GM19463 (cell line): ENCODE measurements around the gene BLTP3A.

Experiments used
- ATAC-seq: cut with Tn5 transposase; IDR thresholded peaks from one replicate; pipeline ENCODE4 v1.9.1; 2021; ENCODE audit warnings: mild to moderate bottlenecking, moderate library complexity; ENCODE audit not compliant: unreplicated experiment

The BLTP3A gene

DNA sequence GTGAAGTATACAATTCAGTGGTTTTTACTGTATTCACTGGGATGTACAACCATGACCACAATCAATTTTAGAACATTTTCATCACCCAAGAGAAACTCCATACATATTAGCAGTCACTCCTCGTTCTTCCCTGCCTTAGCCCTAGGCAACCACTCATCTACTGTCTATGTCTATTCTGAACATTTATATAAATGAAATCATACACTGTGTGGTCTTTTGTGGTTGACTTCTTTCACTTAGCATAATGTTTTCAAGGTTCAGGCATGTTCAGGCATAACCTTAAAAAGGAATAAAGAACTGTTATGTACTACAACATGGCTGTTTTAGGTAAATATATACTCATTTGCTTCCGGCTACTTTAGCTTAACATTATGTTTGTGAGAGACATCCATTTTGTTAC lies 37.3 kb downstream of the BLTP3A start:
- no peak for ATAC-seq

DNA sequence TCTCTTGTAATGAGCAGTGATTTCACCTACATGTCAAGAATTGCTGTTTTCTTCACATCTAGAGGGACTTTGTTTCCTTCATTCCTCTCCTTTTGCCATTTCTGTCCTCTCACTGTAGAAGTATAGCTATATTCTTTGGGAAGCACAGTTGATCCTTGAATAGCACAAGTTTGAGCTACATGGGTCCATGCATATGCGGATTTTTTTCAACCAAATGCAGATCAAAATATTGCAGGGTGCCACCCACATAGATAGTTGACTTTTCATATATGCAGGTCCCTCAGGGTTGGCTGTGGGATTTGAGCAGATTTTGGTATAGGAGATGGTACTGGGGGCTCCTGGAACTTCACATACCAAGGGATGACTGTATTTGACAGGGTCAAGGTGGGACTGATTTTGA lies 41.1 kb downstream of the BLTP3A start:
- ATAC-seq = no peak

- ATAC-seq = no peak
These were observed 43.1 kb downstream of the BLTP3A start for GRCh38 chr6:34834789-34835518.

DNA sequence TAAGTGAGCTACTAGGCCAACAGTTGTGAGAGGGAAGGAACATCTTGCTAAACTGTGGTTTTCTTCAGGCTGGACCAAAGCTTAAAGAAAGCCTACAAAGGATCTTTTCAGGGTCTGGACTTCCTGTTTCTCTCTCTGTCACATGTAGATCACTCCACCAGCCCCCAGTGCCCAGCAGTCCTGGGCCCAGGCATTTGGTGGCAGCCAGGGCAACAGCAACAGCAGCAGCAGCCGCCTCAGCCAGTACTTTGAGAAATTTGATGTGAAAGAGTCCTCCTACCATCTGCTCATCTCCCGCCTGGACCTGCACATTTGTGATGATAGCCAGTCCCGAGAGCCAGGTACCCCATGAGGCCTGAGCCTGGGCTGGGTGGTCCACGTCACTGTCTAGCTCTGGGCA lies 44.1 kb downstream of the BLTP3A start:
- ATAC-seq = no peak

GRCh38 chr6:34836451-34836850 lies 44.6 kb downstream of the BLTP3A start:
- ATAC-seq = no peak

- ATAC-seq = no peak
These were observed 45.6 kb downstream of the BLTP3A start for GRCh38 chr6:34837528-34837927.

DNA sequence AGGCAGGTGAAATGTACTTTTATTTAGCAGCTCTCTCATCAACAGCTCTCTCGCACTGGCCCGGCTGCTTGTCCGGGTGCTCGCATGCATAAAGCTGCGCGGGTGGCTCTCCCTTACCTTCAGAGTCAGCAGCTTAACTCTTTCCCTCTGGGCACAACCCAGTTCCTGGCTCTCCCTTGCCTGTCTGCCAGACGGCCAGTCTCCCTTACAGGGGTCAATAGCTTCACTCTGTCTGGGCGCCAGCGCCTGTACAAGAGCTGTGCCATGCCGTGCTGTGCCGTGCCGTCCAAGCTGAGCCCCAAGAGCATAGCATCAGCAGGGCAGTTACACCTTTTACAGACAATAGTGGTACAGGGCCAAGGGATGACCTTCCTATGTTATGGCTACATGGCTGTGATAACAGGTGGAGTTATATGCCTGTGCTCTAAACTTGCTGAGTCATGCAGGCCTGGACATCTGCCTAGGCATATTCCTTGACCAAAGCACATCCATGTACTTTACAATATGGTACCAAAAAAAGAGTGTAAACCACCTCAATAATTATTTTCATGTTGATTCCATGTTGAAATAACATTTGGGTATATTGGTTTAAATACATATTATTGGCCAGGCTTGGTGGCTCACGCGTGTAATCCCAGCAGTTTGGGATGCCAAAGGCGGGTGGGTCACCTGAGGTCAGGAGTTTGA lies 47.9 kb downstream of the BLTP3A start:
- no peak for ATAC-seq
